ENCODE measurements around the gene GGA1. TPM values are rescaled to one million over a fixed set of nuclear protein-coding genes. Genes with fewer than 3 reads are reported as not detected.

The GGA1 gene
- total and polyA plus RNA-seq, 9 of the 15 experiments (the other 6 are each of a cell fraction or from before 2014, with no cell fraction given) = 1.5 to 69.5 (median 31.6) TPM

DNA sequence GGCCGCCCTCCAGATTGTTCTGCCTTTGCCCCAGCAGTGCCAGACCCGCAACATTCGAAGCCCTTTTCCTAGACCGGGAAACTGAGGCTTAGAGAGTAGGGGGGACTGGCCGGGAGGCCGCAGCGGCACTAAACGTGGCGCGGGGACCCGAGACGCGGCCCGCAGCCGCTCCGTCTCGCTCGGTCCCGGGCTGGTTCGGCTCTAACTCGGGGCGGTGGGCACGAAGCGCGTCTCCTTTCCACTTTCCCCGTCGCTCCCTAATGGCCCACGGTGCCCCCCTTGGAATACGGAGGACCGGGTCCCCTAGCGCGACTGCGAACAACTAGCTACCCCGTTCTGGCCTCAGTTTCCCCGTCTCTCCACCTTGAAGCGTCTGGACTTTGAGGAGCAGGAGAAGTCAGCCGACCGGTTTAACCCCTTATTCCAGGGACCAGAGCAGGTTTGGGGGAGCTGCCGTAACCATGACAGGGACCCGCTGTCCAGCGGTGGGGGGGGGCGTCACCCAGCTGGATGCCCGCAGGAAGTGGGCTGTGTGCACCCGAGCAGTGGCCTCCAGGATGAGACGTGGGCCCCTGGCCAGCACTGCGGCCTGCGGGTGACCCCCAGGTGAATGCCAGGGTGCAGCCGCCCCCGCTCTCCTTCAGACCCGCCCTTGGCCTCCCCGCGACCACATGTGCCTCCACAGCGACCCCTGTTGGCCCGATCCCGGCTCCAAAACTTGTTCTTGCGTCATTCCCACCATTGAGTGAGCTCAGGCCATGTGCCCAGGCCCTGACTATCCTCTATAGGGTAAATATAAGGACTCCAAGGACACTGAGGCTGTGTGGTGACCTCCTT, 47.2 kb upstream of the GGA1 start (continued):
- TF ChIP-seq ZNF347 (CRISPR knock-in tag; IDR thresholded peaks at IDR 0.05; ENCODE audit: low read depth) = no peak
- TF ChIP-seq NFATC3 (IDR thresholded peaks at IDR 0.05) = no peak
- TF ChIP-seq ATF1 (CRISPR knock-in tag; IDR thresholded peaks at IDR 0.05) = no peak
- TF ChIP-seq ATF1 (tag; IDR thresholded peaks at IDR 0.05) = peak; percentile 79
- 0 out of 2 replicates have a peak, but pooled peaks have one; percentile 14 for TF ChIP-seq SOX6 (IDR thresholded peaks at IDR 0.05)
- no peak for TF ChIP-seq NFXL1 (CRISPR knock-in tag; IDR thresholded peaks at IDR 0.05)
- no peak for TF ChIP-seq MIER1 (IDR thresholded peaks at IDR 0.05; ENCODE audit: low read depth)
- TF ChIP-seq, protein P1, sequence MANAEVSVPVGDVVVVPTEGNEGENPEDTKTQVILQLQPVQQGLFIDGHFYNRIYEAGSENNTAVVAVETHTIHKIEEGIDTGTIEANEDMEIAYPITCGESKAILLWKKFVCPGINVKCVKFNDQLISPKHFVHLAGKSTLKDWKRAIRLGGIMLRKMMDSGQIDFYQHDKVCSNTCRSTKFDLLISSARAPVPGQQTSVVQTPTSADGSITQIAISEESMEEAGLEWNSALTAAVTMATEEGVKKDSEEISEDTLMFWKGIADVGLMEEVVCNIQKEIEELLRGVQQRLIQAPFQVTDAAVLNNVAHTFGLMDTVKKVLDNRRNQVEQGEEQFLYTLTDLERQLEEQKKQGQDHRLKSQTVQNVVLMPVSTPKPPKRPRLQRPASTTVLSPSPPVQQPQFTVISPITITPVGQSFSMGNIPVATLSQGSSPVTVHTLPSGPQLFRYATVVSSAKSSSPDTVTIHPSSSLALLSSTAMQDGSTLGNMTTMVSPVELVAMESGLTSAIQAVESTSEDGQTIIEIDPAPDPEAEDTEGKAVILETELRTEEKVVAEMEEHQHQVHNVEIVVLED (CRISPR knock-in tag; IDR thresholded peaks at IDR 0.05) = no peak

Measured in K562 (cell line).